Measurements from ENCODE around the gene CFAP77.

GRCh38 chr9:132404228-132404881 lies 5.7 kb upstream of the CFAP77 start:
- no peak for TF ChIP-seq MYC (IDR thresholded peaks at IDR 0.05; ENCODE audit: low read depth, low read length)
- TF ChIP-seq MYC (CRISPR knock-in tag; IDR thresholded peaks at IDR 0.05; ENCODE audit: borderline replicate concordance, low read depth): no peak
- no peak for TF ChIP-seq RB1 (IDR thresholded peaks at IDR 0.05; ENCODE audit: low read depth)
- TF ChIP-seq FOXO4 (CRISPR knock-in tag; IDR thresholded peaks at IDR 0.05): no peak
- no peak for TF ChIP-seq CTCF (IDR thresholded peaks at IDR 0.05 in 2 of 3, conservative IDR thresholded peaks at IDR 0.05 in 1 of 3; ENCODE audit: insufficient read depth in 2 of 3, low read depth in 1 of 3, low read length in 3 of 3)
- no peak for TF ChIP-seq TRIM24 (IDR thresholded peaks at IDR 0.05)
- TF ChIP-seq ZNF232 (CRISPR knock-in tag; IDR thresholded peaks at IDR 0.05): no peak
- no peak for TF ChIP-seq YY1 (IDR thresholded peaks at IDR 0.05; ENCODE audit: borderline replicate concordance in 1 of 3, control insufficient read depth in 1 of 3, extremely low read depth in 1 of 3, insufficient read depth in 3 of 3, insufficient read length in 1 of 3, insufficient replicate concordance in 2 of 3, low read depth in 1 of 3, low read length in 2 of 3)
- no peak for TF ChIP-seq AFF4 (CRISPR knock-in tag; IDR thresholded peaks at IDR 0.05)

Measured in K562 (cell line).